K562 (cell line): ENCODE results near the gene ELF1. TPM values are rescaled to one million over a fixed set of nuclear protein-coding genes. Genes with fewer than 3 reads are reported as not detected.

Experiments
- CBX3 ChIP-seq, 2 experiments: IDR thresholded peaks; 1 replicate in 1 of 2; 2 replicates in 1 of 2; pipeline ENCODE4 v1.6.1; 2012; ENCODE audit warnings: inconsistent platforms in 2 of 2, low read length in 2 of 2, borderline replicate concordance in 1 of 2, control low read depth in 1 of 2
- CHD2 ChIP-seq: IDR thresholded peaks from 2 replicates; pipeline ENCODE4 v1.6.1; 2011; ENCODE audit warnings: low read depth, low read length
- EZH2 ChIP-seq: IDR thresholded peaks from 2 replicates; pipeline ENCODE4 v1.6.1; 2012; ENCODE audit warnings: low read depth, mild to moderate bottlenecking, inconsistent platforms, low read length, borderline replicate concordance
- FUS ChIP-seq: fragments of 200-400 bp; formaldehyde crosslinking; optimal IDR thresholded peaks from 2 replicates; pipeline ENCODE3; 2017; ENCODE audit warnings: low read depth, low read length
- GATA2 ChIP-seq: sonication (generic); formaldehyde crosslinking; IDR thresholded peaks from 2 replicates; pipeline ENCODE4 v1.4.0; 2020; ENCODE audit warnings: mild to moderate bottlenecking, missing genetic modification reagents
- HEY1 ChIP-seq: fragments of 250-450 bp; sonication (Bioruptor Pico); IDR thresholded peaks from 2 replicates; pipeline ENCODE4 v1.5.0; 2020; ENCODE audit warnings: mild to moderate bottlenecking, moderate library complexity, borderline replicate concordance
- JUN ChIP-seq, 2 experiments: sonication (generic) in 1 of 2; formaldehyde crosslinking in 1 of 2; IDR thresholded peaks; 2 replicates each; pipeline versions ENCODE4 v1.6.1 to v1.8.0; 2012 to 2022; ENCODE audit warnings: borderline replicate concordance in 2 of 2, mild to moderate bottlenecking in 2 of 2, improper control_type of control experiment in 1 of 2, low read depth in 1 of 2, low read length in 1 of 2, missing genetic modification reagents in 1 of 2
- KHSRP ChIP-seq: fragments of 450-650 bp; IDR thresholded peaks from 2 replicates; pipeline ENCODE4 v1.6.1; 2017
- LARP7 ChIP-seq: fragments of 450-650 bp; IDR thresholded peaks from 2 replicates; pipeline ENCODE4 v1.6.1; 2016
- PATZ1 ChIP-seq: fragments of 250-450 bp; sonication (Bioruptor Pico); IDR thresholded peaks from 2 replicates; pipeline ENCODE4 v1.5.0; 2020; ENCODE audit warnings: mild to moderate bottlenecking, borderline replicate concordance
- POLR2G ChIP-seq: fragments of 200-400 bp; formaldehyde crosslinking; IDR thresholded peaks from 2 replicates; pipeline ENCODE4 v1.6.1; 2017; ENCODE audit warnings: low read depth, mild to moderate bottlenecking, antibody characterized with exemption, low read length, moderate library complexity
- PRMT5 ChIP-seq: sonication (generic); formaldehyde crosslinking; IDR thresholded peaks from 2 replicates; pipeline ENCODE4 v1.5.0; 2020; ENCODE audit warnings: missing genetic modification reagents
- PTBP1 ChIP-seq: fragments of 200-400 bp; formaldehyde crosslinking; IDR thresholded peaks from 2 replicates; pipeline ENCODE4 v1.6.1; 2017; ENCODE audit warnings: low read depth, low read length
- SMARCB1 ChIP-seq: IDR thresholded peaks from 2 replicates; pipeline ENCODE4 v1.6.1; 2011; ENCODE audit warnings: improper control_type of control experiment, low read depth; ENCODE audit not compliant: insufficient read length
- ZFP30 ChIP-seq: fragments of 250-450 bp; sonication (Bioruptor Pico); IDR thresholded peaks from 2 replicates; pipeline ENCODE4 v1.8.0; 2022; ENCODE audit warnings: moderate library complexity, mild to moderate bottlenecking, inconsistent platforms, borderline replicate concordance
- ZNF140 ChIP-seq: fragments of 250-450 bp; sonication (Bioruptor Pico); IDR thresholded peaks from 2 replicates; pipeline ENCODE4 v1.8.0; 2021; ENCODE audit warnings: moderate library complexity, mild to moderate bottlenecking, inconsistent platforms
- ZNF253 ChIP-seq: fragments of 250-450 bp; sonication (Bioruptor Pico); conservative IDR thresholded peaks from 2 replicates; pipeline ENCODE4 v1.6.1; 2021; ENCODE audit warnings: mild to moderate bottlenecking
- ZNF583 ChIP-seq: fragments of 250-450 bp; sonication (Bioruptor Pico); IDR thresholded peaks from 2 replicates; pipeline ENCODE4 v1.4.0; 2020
- polyA plus RNA-seq, 8 experiments: library from polyadenylated mRNA; depleted of rRNA in 4 of 8; stranded (reverse) in 5 of 8; unstranded in 3 of 8; fragments of >200 nt; fragmentation: Nextera tagmentation in 2 of 8; fragmentation: Illumina TruSeq in 1 of 8; extraction: Ambion mirVana in 2 of 8; extraction: Trizol in 1 of 8; gene quantifications; 2 replicates each; pipeline versions ENCODE4 v1.2.1 to v1.2.3, GENCODE V29; 2011 to 2014; ENCODE audit warnings: inconsistent platforms in 1 of 8, missing spikeins in 1 of 8
- total RNA-seq, 7 experiments: library from RNA; depleted of rRNA in 6 of 7; stranded (reverse); fragments of >200 nt in 6 of 7; fragmentation: Illumina TruSeq in 2 of 7; extraction: Trizol in 2 of 7; gene quantifications; 2 replicates each; pipeline versions ENCODE4 v1.2.1 to v1.2.3, GENCODE V29; 2011 to 2021; ENCODE audit warnings: low replicate concordance in 1 of 7
- TF ChIP-seq, protein P1 (sequence below), 2 experiments: fragments of 450-650 bp; formaldehyde crosslinking in 1 of 2; IDR thresholded peaks; 2 replicates each; pipeline versions ENCODE4 v1.4.0 to v1.6.1; 2014 to 2020; ENCODE audit warnings: mild to moderate bottlenecking in 2 of 2, borderline replicate concordance in 1 of 2, low read depth in 1 of 2

Gene ELF1
- total and polyA plus RNA-seq, 9 of the 15 experiments (the other 6 are each of a cell fraction or from before 2014, with no cell fraction given): 24.7 to 54.4 (median 33.4) TPM

- TF ChIP-seq, protein P1, sequence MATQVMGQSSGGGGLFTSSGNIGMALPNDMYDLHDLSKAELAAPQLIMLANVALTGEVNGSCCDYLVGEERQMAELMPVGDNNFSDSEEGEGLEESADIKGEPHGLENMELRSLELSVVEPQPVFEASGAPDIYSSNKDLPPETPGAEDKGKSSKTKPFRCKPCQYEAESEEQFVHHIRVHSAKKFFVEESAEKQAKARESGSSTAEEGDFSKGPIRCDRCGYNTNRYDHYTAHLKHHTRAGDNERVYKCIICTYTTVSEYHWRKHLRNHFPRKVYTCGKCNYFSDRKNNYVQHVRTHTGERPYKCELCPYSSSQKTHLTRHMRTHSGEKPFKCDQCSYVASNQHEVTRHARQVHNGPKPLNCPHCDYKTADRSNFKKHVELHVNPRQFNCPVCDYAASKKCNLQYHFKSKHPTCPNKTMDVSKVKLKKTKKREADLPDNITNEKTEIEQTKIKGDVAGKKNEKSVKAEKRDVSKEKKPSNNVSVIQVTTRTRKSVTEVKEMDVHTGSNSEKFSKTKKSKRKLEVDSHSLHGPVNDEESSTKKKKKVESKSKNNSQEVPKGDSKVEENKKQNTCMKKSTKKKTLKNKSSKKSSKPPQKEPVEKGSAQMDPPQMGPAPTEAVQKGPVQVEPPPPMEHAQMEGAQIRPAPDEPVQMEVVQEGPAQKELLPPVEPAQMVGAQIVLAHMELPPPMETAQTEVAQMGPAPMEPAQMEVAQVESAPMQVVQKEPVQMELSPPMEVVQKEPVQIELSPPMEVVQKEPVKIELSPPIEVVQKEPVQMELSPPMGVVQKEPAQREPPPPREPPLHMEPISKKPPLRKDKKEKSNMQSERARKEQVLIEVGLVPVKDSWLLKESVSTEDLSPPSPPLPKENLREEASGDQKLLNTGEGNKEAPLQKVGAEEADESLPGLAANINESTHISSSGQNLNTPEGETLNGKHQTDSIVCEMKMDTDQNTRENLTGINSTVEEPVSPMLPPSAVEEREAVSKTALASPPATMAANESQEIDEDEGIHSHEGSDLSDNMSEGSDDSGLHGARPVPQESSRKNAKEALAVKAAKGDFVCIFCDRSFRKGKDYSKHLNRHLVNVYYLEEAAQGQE (IDR thresholded peaks at IDR 0.05; ENCODE audit: borderline replicate concordance): peak; percentile 12; the same call in 1 of the 2 replicates
- TF ChIP-seq, protein P1 (CRISPR knock-in tag; IDR thresholded peaks at IDR 0.05; ENCODE audit: low read depth): no peak
- TF ChIP-seq ZFP30: no peak
- TF ChIP-seq HEY1 (CRISPR knock-in tag): no peak
- TF ChIP-seq CBX3 (IDR thresholded peaks at IDR 0.05; ENCODE audit: borderline replicate concordance in 1 of 2, low read length in 2 of 2): 0 out of 3 replicates have a peak, but pooled peaks of 1 of the 2 experiments have one; percentile 11
- TF ChIP-seq PATZ1 (CRISPR knock-in tag): no peak
- TF ChIP-seq LARP7: no peak
- TF ChIP-seq ZNF583 (CRISPR knock-in tag): no peak
- no peak for TF ChIP-seq EZH2
- TF ChIP-seq KHSRP: no peak
- 0 out of 2 replicates have a peak, but pooled peaks have one; percentile 31 for TF ChIP-seq PRMT5 (CRISPR knock-in tag)
- no peak for TF ChIP-seq PTBP1
- no peak for TF ChIP-seq GATA2 (CRISPR knock-in tag)
- no peak for TF ChIP-seq FUS
- TF ChIP-seq POLR2G: peak; percentile 89
- no peak for TF ChIP-seq ZNF253 (CRISPR knock-in tag)
- TF ChIP-seq JUN (IDR thresholded peaks at IDR 0.05; ENCODE audit: borderline replicate concordance, low read depth, low read length): peak; percentile 6; the same call in 1 of the 2 replicates
- TF ChIP-seq JUN (CRISPR knock-in tag; IDR thresholded peaks at IDR 0.05; ENCODE audit: borderline replicate concordance): no peak
- no peak for TF ChIP-seq CHD2
- TF ChIP-seq ZNF140 (CRISPR knock-in tag): no peak
- no peak for TF ChIP-seq SMARCB1
Observed at GRCh38 chr13:41060082-41060723, 41.1 kb upstream of the ELF1 start (continued).
